B cell (primary cell): ENCODE data around the gene SORL1. TPM values are rescaled to one million over a fixed set of nuclear protein-coding genes. Genes with fewer than 3 reads are reported as not detected.

Experiments
- ATAC-seq: fragments of 200-7000 bp; cut with Tn5 transposase; one replicate; pipeline ENCODE4 v1.10.0; 2021; ENCODE audit warnings: low read depth, mild to moderate bottlenecking, moderate number of reproducible peaks, moderate library complexity
- CTCF ChIA-PET: fragments of 350-600 bp; sonication (Branson Sonifier 250); formaldehyde crosslinking; loops from one replicate; lab custom pipeline; 2021; ENCODE audit warnings: antibody characterized with exemption, inconsistent platforms; lab: Charles Lee
- POLR2A ChIA-PET: fragments of 350-600 bp; sonication (Branson Sonifier 250); formaldehyde crosslinking; loops from one replicate; lab custom pipeline; 2021; ENCODE audit warnings: antibody characterized with exemption; lab: Charles Lee
- DNase-seq: peaks from one replicate; pipeline ENCODE4 v3.0.0; 2013
- H2AFZ ChIP-seq: 2 replicates; pipeline ENCODE4 v1.6.1; 2012; ENCODE audit warnings: mild to moderate bottlenecking, low read depth, low read length; ENCODE audit not compliant: insufficient read depth, poor library complexity, severe bottlenecking
- H3K27ac ChIP-seq, 2 donors: 1 replicate in 1 of 2; 2 replicates in 1 of 2; pipeline ENCODE4 v1.5.1; 2012 to 2013; ENCODE audit warnings: low read length in 2 of 2, mild to moderate bottlenecking in 2 of 2, moderate library complexity in 1 of 2
- H3K27me3 ChIP-seq, 4 experiments: fragments of 200-600 bp in 1 of 4; sonication (generic) in 1 of 4; replicated peaks in 1 of 4; 1 replicate in 2 of 4; 2 replicates in 2 of 4; pipeline versions ENCODE4 v1.6.1 to v1.7.0; 2013 to 2016; ENCODE audit warnings: low read length in 3 of 4, mild to moderate bottlenecking in 2 of 4, mixed read lengths in 1 of 4, moderate library complexity in 1 of 4; ENCODE audit not compliant: insufficient read depth in 4 of 4, control insufficient read depth in 3 of 4; ENCODE audit errors: control extremely low read depth in 1 of 4
- H3K36me3 ChIP-seq, 2 experiments: replicated peaks in 1 of 2; 1 replicate in 1 of 2; 2 replicates in 1 of 2; pipeline versions ENCODE4 v1.6.1 to v1.7.1; 2013; ENCODE audit warnings: low read length in 1 of 2; ENCODE audit not compliant: insufficient read depth in 2 of 2, control insufficient read depth in 1 of 2; ENCODE audit errors: control extremely low read depth in 1 of 2, extremely low read depth in 1 of 2
- H3K4me1 ChIP-seq, 2 donors: fragments of 200-600 bp in 1 of 2; sonication (generic) in 1 of 2; 1 replicate in 1 of 2; 2 replicates in 1 of 2; pipeline versions ENCODE4 v1.5.1 to v1.6.1; 2013 to 2017; ENCODE audit warnings: low read length in 2 of 2; ENCODE audit not compliant: control insufficient read depth in 2 of 2, insufficient read depth in 2 of 2
- H3K4me2 ChIP-seq: replicated peaks from 2 replicates; pipeline ENCODE3; 2012; ENCODE audit warnings: mild to moderate bottlenecking, low read depth, low read length; ENCODE audit not compliant: poor library complexity, severe bottlenecking
- H3K4me3 ChIP-seq, 5 experiments: fragments of 200-600 bp in 1 of 5; sonication (generic) in 1 of 5; 1 replicate in 3 of 5; 2 replicates in 2 of 5; pipeline versions ENCODE4 v1.5.1 to v1.7.0; 2011 to 2016; ENCODE audit warnings: low read length in 4 of 5, mild to moderate bottlenecking in 4 of 5, low read depth in 2 of 5, control low read depth in 1 of 5, moderate library complexity in 1 of 5; ENCODE audit not compliant: insufficient read depth in 1 of 5; ENCODE audit errors: control extremely low read depth in 1 of 5, extremely low read depth in 1 of 5
- H3K79me2 ChIP-seq: fragments of 200-600 bp; sonication (generic); one replicate; pipeline ENCODE4 v1.6.0; 2016; ENCODE audit warnings: low read length; ENCODE audit not compliant: control insufficient read depth, insufficient read depth
- H3K9ac ChIP-seq: fragments of 200-600 bp; sonication (generic); 2 replicates; pipeline ENCODE4 v1.6.1; 2017; ENCODE audit warnings: mild to moderate bottlenecking, low read length, moderate library complexity
- H3K9me3 ChIP-seq, 3 donors: one replicate each; pipeline versions ENCODE4 v1.6.1 to v1.7.1; 2013; ENCODE audit warnings: low read length in 2 of 3; ENCODE audit not compliant: control insufficient read depth in 2 of 3, insufficient read depth in 1 of 3; ENCODE audit errors: control extremely low read depth in 1 of 3
- H4K20me1 ChIP-seq: 2 replicates; pipeline ENCODE4 v1.6.0; 2012; ENCODE audit warnings: mild to moderate bottlenecking, low read length; ENCODE audit not compliant: insufficient read depth, control insufficient read depth, poor library complexity, severe bottlenecking
- H3K27ac Mint-ChIP-seq: one replicate; pipeline ENCODE4 v1.8.0; 2021; ENCODE audit warnings: mixed read lengths
- H3K27me3 Mint-ChIP-seq: one replicate; pipeline ENCODE4 v1.8.0; 2021; ENCODE audit warnings: mixed read lengths
- H3K4me1 Mint-ChIP-seq: one replicate; pipeline ENCODE4 v1.8.0; 2021; ENCODE audit warnings: mixed read lengths
- H3K4me3 Mint-ChIP-seq: one replicate; pipeline ENCODE4 v1.8.0; 2021; ENCODE audit warnings: mixed read lengths
- H3K9me3 Mint-ChIP-seq: one replicate; pipeline ENCODE4 v1.8.0; 2022; ENCODE audit warnings: mixed read lengths; ENCODE audit not compliant: insufficient read depth
- CTCF ChIP-seq: fragments of 200-600 bp; IDR thresholded peaks from one replicate; pipeline ENCODE4 v1.8.0; 2022; ENCODE audit warnings: antibody characterized with exemption, mild to moderate bottlenecking
- EZH2 ChIP-seq: IDR thresholded peaks from 2 replicates; pipeline ENCODE4 v1.6.1; 2012; ENCODE audit warnings: borderline replicate concordance, low read depth, mild to moderate bottlenecking, moderate library complexity, low read length; ENCODE audit not compliant: insufficient read depth, poor library complexity, severe bottlenecking
- WGBS: methylation state at CpG from one replicate; pipeline ENCODE4 v1.1.5; 2013; ENCODE audit warnings: missing lambda C conversion rate; ENCODE audit not compliant: insufficient coverage; 5-methylcytosine and 5-hydroxymethylcytosine counted together
- intact Hi-C: fragments of 100-400 bp; cut with micrococcal nuclease; formaldehyde crosslinking; loops from one replicate; pipeline ENCODE4 v1.10.0; 2022
- polyA plus RNA-seq: library from polyadenylated mRNA; depleted of rRNA; stranded (reverse); fragments of >200 nt; gene quantifications from 2 replicates; pipeline ENCODE4 v1.2.3, GENCODE V29; 2012
- total RNA-seq, 2 donors: library from RNA; stranded (reverse); fragments of 120-200 nt in 1 of 2; gene quantifications; 1 replicate in 1 of 2; 2 replicates in 1 of 2; pipeline versions ENCODE4 v1.2.3 to v1.2.4, GENCODE V29; 2013 to 2022

The SORL1 gene
- total and polyA plus RNA-seq, 2 donors (not counting 1 experiment from before 2014, with no cell fraction given), result 13.0 to 396 TPM

- Histone ChIP-seq H3K9me3 (peaks cover 3 to 4% (median 4%) of the 10 kb centered on the region in 3 donors), H3K4me1 (peaks cover 3 to 21% of the 10 kb centered on the region in 2 donors), H3K79me2 (peaks cover 6% of the 10 kb centered on the region), H4K20me1 (peaks cover 7% of the 10 kb centered on the region), H3K4me2 (no peak overlapping the region), H3K36me3 (peaks cover 21 to 62% of the 10 kb centered on the region in 2 experiments), H3K9ac (no peak overlapping the region), H3K27me3 (peaks cover 0 to 10% (median 0%) of the 10 kb centered on the region in 4 experiments), H2AFZ (no peak overlapping the region), H3K4me3 (no peak overlapping the region), H3K27ac (no peak overlapping the region)
- peaks cover 26% of the 10 kb centered on the region for H3K4me1 Mint-ChIP-seq
- ChIA-PET CTCF (interaction anchor here (1.2 to 1.3 kb wide), 2 partner anchors 12 to 256 kb away, joined by 3 to 4 read pairs; no protein-coding TSS in a partner anchor), POLR2A (no interaction called here)
- H3K27me3 Mint-ChIP-seq, result peaks cover 12% of the 10 kb centered on the region
- no peak overlapping the region for H3K4me3 Mint-ChIP-seq
- intact Hi-C loops, result no loop called here
- WGBS, result 81% methylated on average over 13 of the region's 16 CpGs
- DNase-seq (no peak), ATAC-seq (no peak)
- TF ChIP-seq CTCF, result no peak
- TF ChIP-seq EZH2, result no peak
- no peak overlapping the region for H3K27ac Mint-ChIP-seq
- H3K9me3 Mint-ChIP-seq, result peaks cover 8% of the 10 kb centered on the region
Observed at GRCh38 chr11:121577106-121577848, 125.2 kb downstream of the SORL1 start.
